Fibroblast of skin of right biceps (primary cell): ENCODE measurements around the gene RPP25L.
A peak's percentile ranks its signal among the peaks of the same experiment; 100 is the strongest.

Experiments
- DNase-seq: peaks from one replicate; pipeline ENCODE4 v3.0.0-alpha.2; 2013

RPP25L gene

DNA sequence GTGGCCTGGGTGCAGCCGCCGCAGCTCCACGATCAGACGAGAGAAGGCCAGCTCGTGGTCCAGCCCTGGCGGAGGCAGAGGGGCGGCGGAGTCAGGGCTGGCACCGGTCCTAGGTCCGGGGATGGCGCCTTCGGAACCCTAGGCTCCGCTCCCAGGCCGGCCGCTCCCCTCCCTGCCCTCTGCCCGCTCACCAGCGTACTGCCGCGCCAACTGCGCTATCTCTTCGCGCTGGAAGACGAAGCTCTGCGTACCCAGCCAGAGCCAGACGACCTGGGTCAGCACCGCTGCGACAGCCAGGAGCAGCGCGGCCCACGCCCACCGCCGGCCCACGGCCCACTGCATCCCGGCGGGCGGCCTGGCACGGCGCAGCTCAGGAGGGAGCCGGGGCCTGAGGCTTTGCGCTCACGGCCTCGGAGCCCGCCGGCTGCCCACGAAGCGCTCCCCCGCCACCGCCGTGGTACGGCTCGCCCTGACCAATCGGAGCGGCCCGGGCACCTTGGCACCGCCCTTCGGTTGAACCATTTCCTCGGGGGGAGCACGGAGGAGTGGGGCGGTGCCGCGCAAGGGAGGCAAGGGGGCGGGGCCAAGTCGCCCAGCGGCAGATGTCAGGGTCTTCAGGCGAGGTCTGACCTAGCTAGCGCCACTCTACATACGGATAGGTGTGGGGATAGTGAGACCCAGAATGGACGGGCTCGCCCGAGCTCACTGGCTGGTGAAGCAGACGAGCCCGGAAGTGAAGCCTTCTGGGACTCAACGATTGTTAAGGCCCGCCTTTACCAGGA lies 25.6 kb upstream of the RPP25L start, which contains the start of gene SIGMAR1:
Gene SIGMAR1, minus strand, starts transcription at position 432 of the 782 bp plus-strand sequence. Its CDS starts 90 bp downstream, at position 342.
- peak; percentile 95 for DNase-seq

DNA sequence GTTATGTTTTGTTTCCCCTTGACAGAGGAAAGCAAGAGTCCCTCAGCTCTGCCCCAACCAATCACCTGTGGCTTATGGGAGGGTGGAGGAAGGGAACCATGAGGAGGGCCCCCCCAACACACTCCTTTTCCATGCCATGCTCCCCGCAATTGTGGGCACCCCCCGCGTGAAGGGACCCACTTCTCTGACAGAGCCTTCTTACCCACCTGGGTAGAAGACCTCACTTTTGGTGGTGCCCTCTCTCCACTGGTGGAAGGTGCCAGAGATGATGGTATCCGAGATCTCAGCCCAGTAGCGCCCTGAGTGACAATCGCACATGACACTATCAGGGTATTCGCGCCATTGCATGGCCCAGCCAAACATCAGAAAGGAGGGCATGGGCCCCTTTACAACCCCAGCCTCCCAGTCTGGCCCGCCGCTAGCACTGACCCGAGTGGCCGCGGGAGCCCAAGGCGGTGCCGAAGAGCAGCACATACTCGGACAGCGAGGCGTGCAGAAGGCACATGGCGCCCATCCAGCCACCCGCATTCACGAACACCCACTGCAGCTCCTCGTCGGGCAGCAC lies 25.0 kb upstream of the RPP25L start:
- no peak for DNase-seq

DNA sequence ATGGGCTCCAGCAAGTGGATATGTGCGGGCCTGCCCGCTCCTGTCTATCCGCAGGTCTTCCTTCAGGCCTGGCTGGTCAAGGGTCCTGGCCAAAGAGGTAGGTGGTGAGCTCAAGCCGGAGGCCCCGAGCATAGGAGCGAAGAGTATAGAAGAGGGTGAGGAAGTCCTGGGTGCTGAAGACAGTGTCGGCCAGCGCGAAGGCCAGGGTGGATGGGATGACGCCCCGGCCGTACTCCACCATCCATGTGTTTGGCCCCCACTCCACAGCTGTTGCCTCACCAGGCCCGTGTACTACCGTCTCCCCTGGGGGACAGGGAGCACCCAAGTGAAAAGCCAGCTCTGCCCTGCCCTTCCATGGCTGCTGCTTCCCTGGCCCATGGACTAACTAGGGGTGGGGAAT lies 23.7 kb upstream of the RPP25L start:
- DNase-seq: no peak

DNA sequence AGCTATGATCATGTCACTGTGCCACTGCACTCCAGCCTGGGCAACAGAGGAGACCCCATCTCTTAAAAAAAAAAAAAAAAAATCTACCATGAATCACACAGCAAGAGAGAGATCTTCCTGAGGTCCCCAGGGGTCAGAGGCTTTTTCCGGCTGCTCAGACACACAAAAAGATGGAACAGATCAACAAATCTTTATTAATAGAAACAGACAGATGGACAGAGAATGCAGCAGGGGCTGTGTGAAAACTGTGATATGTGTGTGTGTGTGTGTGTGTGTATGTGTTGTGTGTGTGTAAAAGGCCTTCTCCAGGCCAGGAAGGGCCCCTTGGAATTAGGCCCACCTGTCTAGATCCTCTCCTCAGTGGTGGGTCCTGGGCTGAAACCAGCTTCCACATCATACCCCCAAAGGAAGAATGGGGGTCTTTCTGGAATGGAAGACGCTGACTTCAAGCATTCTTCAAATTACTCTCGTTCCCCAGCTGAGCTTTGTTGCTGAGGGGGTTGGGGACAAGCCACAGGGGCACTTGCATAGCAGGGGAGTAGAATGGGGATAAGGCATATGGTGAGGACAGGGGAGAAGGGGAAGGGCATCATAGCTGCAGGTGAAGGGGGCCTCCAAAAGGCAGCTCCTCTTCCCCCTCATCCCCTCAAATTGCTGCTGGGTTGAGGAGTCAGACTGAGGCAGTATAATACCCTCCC lies 22.8 kb upstream of the RPP25L start:
- no peak for DNase-seq

DNA sequence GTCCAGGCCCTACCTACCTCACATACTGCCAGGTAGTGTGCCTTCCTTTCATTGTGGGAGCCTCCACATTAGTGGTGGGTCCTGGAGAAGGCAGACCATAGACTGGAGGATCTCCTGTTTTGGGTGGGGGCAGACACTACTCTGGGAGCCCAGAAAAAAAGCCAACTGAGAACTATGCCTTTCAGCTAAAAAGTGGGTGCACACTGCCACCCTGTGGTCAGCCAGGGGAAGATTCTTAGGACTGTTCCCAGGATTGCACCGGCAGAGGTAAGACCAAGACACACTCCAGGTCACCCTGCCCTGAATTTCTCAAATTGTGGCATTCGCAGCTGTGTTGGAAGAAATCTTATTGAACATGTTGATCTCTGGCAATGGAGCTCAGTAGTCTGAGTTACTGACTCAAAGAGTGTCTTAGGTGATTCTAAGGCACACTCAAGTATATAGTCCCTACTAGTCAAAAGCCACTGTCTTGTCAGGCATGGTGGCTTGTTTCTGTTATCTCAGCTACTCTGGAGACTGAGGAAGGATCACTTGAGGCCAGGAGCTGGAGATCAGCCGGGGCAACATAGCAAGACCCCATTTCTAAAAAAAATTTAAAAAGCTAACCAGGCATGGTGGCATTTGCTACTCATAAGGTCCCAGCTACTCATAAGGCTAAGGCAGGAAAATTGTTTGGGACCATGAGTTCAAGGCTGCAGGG lies 22.1 kb upstream of the RPP25L start:
- peak; percentile 53 for DNase-seq

DNA sequence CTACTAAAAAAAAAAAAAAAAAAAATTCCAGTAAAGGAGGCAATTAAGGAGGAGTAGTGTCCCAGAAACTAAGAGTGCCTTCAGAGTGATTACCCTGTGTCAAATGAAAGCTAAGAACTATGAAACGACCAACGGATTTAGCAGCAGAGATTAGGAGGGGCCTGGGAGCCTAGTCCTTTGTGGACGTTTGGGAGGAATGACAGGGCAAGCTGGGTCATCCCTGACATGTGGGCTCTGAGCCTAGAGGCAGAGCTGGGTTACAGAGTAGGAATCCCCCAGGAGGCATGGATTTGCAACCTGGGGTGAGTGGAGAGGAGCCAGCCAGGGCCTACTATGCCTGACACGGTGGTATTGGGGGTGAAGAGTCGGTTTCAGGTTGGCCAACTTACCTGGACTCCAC lies 21.3 kb upstream of the RPP25L start:
- DNase-seq: no peak

DNA sequence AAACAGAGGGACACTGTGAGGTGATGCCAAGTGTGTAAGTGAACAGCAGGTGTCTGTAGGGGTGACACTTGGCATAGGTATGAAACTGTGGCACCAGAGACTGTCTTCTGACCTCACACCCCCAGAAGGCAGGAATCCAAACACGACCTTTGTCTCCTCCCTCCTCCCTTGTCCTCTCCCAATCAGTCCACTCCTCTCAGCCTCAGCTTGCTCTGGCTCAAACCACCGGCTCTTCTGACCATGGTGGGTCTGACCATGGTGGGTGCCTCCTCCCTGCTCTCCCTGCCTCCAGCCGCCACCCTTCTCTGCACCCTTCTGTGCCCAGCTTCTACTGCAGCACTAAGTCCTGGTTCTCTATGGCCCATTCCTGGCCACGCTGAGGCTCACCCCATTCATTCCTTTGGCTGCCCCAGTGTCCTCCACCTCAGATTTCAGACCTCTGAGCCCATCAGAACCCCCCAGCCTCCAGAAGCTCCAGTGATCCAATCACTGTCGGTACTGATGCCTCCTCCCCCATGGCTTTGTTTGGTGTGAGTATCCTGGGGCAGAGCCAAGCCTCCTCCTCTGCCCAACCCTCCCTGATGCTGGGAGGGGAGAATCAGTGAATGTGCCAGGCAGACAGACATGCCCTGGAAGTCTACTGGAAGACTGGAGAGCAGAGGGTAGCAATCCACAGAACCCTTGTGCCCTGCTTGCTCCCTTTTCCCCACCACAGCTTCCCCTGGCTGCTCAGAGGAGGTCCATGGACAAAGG lies 18.7 kb upstream of the RPP25L start:
- no peak for DNase-seq

DNA sequence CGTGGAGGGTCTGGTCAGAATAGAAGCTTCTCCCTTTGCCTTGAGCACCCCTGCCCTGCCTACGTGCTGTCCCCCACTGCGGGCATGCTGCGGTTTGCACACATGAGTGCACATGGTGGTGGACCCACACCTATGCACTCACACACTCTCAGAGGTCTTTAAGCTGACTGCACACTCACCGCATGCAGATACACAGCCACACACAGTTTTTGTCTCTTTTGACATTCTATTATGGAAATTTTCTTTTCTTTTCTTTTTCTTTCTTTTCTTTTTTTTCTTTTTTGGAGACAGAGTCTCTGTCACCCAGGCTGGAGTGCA lies 17.6 kb upstream of the RPP25L start:
- no peak for DNase-seq

DNA sequence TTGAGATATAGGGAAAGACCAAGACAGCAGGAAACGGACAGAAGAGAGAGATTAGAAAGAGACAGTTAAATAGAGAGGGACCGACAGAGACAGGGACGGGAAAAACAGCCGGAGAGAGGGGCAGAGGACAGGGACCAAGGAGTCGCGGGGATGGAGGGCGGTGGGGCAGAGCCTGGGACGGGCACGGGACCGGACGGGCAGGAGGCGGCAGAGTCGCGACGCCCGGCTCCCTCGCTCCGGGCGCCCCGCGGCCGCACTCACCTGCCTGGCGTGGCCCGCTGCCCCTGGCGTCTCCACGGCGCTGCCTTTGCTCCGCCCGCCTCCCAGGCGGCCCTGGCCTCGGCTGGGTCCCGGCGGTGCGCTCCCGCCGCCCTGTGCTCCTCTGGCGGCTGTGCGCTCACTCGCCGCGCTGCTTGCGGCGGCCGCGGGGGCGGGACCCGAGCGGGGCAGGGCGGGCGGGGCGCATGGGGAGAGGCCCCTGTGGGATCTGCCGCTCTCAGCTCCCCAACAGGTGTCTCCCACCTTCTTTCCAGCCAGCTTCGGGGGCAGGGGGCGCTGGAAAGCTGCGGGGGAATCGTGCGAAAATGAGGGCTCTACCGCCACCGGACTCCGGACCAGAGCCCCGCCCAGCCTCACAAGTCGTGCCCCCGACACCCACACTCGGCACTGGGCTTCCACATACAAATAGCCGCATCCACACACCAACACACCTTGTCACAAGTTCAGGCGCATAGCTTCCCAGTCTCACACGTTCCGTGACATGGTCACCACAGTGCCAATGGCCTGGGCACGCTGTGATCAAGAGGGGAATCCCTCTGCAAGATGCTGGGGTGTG lies 17.0 kb upstream of the RPP25L start, which contains the start of gene ARID3C:
Gene ARID3C, minus strand, starts transcription at position 411 of the 835 bp plus-strand sequence. CDS start 1,052 bp downstream, outside the sequence.
- DNase-seq: no peak

DNA sequence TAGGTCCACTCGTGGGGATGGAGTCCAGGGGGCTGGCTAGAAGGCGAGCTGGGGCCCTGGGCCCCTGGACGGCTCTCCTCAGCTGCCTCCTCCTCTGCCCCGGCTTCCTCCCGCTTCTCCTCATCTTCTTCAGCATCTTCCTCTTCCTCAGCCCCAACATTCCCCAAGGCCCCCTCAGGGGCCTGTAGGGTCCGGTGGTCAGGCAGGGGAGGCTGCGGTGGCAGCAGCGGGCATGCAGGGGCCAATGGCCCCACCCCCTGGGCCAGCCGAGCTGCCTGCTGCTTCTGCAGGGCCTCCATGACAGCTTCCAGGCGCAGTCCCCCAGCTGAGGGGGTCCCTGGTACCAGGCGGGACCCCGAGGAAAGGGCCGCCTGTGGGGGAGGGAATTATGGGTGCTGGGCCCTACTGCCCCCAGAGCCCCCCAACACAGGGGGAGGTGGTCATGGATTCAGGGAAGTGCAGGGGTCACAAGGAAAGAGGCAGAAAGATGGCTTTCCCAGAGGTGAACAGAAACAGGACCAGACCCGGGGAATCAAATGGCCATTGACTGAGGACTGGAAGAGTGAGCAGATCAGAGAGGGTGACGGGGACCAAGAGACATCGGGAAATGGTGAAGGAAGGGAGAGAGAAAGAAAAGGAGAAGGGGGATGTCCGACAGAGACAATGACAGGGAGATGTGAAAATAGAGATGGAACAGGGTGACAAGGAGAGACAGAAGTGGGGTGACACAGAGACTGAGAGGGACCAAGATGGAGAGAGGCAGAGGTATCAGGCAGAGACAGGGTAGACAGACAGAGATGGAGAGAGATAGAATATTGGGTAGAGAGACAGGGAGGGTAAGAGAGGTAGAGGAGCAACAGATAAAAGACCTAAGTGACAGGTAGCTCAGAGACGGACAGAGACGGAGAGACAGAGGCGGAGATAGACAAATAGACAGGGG lies 16.1 kb upstream of the RPP25L start:
- no peak for DNase-seq

DNA sequence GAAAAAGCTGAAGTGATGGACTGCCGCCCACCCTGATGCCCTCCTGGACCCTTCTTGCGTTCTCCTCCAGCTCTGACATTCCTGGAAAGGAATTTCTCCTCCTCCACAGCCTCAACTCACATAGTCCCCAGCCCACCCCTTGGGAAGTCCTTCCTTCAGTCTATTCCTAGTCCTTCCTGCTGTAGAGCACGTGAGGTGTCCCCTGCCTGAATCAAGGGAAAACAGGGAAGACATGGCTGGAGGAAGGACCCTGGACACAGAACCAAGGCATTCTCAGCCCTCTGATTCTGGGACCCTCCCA lies 13.2 kb upstream of the RPP25L start:
- no peak for DNase-seq

DNA sequence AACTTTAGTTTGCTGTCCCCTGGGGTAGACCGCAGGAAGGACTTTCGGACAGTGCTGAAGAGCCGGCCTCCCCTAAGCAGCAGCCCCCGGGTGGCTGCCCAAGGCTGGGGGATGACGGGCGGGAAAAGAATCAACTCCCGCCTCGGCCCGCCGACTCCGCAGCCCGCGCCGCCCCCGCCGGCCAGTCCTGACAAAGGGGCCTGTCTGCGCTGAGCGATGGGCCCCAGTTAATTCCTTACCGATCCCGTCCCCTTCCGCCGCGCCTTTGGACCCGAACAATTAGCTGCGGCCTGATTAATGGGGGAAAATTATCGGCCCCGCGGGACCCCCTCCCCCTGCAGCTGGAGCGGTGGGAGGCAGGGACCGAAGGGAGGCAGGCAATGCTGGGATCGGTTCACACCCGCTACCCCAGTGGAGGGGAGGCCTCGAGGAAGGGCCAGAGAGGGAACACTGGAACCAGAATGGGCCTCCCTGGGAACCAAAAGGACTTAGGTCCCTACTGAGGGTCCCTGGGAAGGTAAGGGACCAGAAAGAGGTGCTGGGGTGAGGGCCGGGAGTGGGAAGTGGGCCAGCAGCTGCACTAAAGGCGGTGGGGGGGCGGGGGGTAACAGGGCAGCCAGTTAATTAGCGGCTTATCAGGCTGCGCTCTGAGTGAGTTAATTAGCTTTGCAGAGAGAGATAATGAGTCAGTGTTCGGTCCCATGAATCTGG lies 12.7 kb upstream of the RPP25L start:
- no peak for DNase-seq

DNA sequence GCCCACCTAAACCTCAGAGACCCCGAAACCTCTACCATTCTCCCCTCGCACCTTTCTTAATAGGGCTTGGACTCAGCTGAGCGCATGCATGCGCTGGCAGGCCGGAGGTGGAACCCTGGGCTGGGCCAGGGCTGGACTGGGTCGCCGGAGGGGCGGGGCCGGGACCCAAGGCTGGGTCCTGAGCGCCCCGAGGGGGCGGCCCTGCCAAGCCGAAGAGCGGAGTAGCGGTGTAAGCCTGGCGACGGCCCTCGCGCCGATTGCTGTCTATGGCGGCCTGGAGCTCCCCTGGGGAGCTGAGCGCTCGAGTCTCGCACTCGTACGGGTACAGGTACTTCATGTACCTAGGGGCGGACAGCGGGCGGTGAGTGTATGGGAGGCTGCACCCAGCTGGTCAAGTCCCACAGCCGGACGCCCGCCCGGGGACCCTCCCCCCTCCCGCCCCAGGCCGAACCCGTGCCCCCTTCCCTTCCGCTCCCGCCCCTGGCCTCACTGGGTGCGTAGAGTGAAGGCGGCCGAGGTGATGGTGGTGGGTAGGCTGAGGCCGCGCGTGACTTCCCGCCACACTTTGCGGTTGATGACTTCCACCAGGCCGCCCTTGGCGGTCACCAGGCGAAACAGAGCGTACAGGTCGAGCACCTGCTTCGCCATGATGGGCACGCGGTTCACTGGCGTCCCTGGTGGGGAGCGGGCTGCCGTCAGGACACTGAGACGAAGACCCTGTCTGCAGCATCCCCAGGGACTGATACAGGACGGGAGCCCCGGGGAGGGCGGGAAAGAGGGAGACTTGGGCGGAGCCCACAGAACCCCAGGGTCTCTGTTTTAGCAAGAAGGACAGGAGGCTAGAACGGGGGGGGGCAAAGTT lies 11.7 kb upstream of the RPP25L start:
- DNase-seq: no peak

DNA sequence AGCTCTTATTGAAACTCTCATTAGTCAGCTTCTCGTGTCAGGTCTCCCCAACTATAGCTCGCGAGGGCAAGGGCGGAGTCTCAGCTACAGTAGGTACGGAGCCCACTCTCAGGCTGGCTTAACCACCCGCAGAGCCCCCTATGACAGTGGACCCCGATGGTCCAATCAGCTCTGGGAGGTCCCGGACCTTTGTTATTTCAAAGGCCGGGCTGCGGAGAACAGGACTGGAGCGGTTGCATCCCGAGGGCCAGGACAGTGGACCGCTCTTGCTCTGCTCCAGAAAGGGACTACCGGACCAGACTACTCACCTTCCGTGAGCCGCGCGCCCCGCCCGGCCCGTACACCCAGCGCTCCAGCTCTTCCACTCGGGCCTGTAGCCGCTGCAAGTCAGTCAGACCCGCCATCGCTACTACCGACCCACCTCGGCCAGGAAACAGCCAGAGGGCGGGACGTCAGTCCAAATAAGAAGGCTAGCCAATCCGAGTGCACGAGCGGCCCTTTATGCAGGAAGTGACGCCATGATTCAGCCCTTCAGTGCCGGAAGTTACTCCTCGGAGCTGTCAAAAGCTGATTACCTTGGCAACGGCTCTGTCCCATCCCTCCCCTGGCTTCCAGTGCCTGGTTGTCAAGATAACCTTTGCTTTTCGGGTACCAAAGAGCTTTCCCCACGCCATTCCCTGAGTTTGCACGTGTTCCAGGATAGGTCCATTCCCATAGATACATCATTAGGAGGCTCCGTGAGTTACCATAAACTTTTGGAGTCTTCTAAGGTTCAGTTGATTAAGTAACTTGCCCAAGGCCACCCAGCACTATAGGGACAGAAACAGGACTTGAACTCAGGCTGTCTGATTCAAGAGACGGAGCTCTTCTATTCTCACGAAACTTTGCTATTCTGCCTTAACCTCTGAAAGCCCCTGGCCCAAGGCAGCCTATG lies 8.4 kb upstream of the RPP25L start, which contains the start of gene DCTN3:
Gene DCTN3, minus strand, starts transcription at position 435 of the 934 bp plus-strand sequence. Its CDS starts 31 bp downstream, at position 404.
- peak; percentile 95 for DNase-seq

DNA sequence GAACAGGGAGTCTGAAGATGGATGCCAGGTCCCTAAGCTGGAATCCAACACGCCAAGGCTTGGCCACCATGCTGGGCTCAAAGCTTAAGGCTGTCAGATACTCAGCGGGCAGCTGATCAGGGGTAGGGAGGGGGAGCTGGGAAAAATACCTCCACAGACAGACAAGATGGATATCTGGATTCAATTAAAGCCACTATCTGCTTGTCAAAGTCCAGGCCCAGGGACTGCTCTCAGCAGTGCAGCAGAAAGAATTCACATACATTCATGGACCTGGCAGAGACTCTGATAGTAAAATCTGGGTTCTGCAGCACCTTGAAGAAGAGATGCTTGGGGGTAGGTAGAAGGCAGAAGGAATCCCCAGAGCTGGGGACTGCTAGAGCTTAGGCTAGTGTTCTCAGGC lies 3.2 kb upstream of the RPP25L start:
- DNase-seq: no peak

DNA sequence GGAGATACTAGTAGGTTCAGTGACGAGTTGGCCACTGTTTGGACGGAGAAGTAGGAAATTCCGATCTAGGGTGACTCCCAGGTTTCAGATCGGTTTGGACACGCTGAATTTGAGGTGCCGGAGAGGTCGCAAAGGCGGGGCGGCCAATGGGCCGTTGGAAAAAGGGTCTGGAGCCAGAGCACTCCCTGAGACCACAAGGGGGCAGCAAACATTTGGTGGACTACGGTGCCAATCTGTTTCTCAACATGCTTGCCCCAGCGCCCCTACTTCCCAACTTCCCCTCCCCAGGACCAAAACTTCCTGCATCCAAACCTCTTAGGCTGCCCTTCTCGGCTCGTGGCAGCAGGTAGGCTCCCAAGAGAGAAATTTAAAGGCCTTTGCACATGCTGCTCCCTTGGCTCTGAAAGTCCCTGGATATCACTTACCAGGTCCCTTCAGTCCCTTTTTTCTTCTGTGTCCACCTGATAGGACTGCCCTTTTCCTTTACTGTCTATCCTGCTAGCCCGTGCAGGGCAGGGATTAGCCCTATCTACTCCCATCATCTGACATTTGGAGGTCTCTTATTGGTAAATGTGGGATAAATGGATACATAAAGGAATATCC lies 992 bp upstream of the RPP25L start:
- DNase-seq: peak; percentile 68

DNA sequence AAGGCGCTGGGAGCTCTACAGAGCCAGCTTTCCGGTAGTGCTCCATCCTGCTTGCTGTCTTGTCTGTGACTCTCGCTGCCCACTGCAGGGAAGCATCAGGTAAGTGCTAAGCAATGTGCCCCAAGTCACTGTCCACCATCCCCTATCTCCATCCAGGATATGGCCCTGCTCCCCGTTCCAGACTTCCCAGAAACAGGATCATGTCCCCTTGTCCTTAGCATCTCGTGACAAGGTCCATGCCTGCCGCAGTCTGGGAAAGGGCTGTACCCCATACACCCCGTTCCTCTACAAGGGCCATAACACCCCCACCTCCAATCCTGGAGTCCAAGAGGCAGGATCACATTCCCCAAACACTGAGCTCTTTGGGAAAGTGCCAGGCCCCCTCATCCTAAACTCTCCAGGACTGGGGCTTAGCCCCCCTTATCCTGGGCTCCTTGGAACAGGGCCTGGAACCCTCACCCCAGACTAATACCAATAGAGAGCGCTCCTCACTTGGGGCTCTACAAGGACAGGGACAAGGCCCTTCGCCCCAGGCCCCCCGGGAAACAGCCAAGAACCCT lies 566 bp downstream of the RPP25L start:
- DNase-seq: no peak
